Measurements from ENCODE around the gene PTAFR. TPM values are rescaled to one million over a fixed set of nuclear protein-coding genes. Genes with fewer than 3 reads are reported as not detected.

Gene PTAFR
- total RNA-seq, 6 experiments from 2014 or later = 0.90 to 5.2 (median 1.9) TPM

- intact Hi-C loops (cut with DNase I) = no loop called here
- Histone ChIP-seq H3K36me3 (no peaks in the 10 kb centered on the region), H3K27me3 (no peaks in the 10 kb centered on the region), H3K9me3 (no peaks in the 10 kb centered on the region), H3K4me1 (peaks cover 0 to 3% (median 0%) of the 10 kb centered on the region in 4 donors), H3K4me3 (no peak overlapping the region), H3K27ac (no peak overlapping the region)
- ATAC-seq (peak; percentile 35 to 62 (median 53)), DNase-seq (no peak)
- 56% methylated on average over 5 of the region's 7 CpGs for WGBS (ENCODE audit: insufficient coverage, low coverage, low lambda C conversion rate, missing lambda C conversion rate)
- TF ChIP-seq POLR2A (IDR thresholded peaks at IDR 0.05) = no peak
- no peak for TF ChIP-seq CTCF (IDR thresholded peaks at IDR 0.05)
These were observed 14.3 kb downstream of the PTAFR start for GRCh38 chr1:28162151-28162550.

- TF ChIP-seq CTCF (IDR thresholded peaks at IDR 0.05) (no peak), POLR2A (IDR thresholded peaks at IDR 0.05) (no peak)
- Histone ChIP-seq H3K36me3 (no peaks in the 10 kb centered on the region), H3K9me3 (no peaks in the 10 kb centered on the region), H3K4me1 (peaks cover 0 to 3% (median 0%) of the 10 kb centered on the region in 4 donors), H3K4me3 (no peak overlapping the region), H3K27ac (peak overlapping the region in 1 of 3 donors; percentile 29), H3K27me3 (no peaks in the 10 kb centered on the region)
- intact Hi-C loops (cut with DNase I) = no loop called here
- WGBS (ENCODE audit: insufficient coverage, low coverage, low lambda C conversion rate, missing lambda C conversion rate) = 77% methylated on average over 3 of the region's 3 CpGs
- ATAC-seq (peak in 3 of 4 donors; percentile 15 to 35 (median 18)), DNase-seq (no peak)
These were observed 14.7 kb downstream of the PTAFR start for GRCh38 chr1:28161751-28162150.

- Histone ChIP-seq H3K4me1 (peaks cover 0 to 3% (median 0%) of the 10 kb centered on the region in 4 donors), H3K9me3 (no peaks in the 10 kb centered on the region), H3K36me3 (no peaks in the 10 kb centered on the region), H3K27me3 (no peaks in the 10 kb centered on the region), H3K27ac (peak overlapping the region in 2 of 3 donors; percentile 40 to 43), H3K4me3 (no peak overlapping the region)
- ATAC-seq = peak; percentile 37 to 55 (median 50)
- 58% methylated on average over 3 of the region's 5 CpGs for WGBS (ENCODE audit: insufficient coverage, low coverage, low lambda C conversion rate, missing lambda C conversion rate)
- intact Hi-C loops (cut with DNase I) = no loop called here
- TF ChIP-seq CTCF (IDR thresholded peaks at IDR 0.05) = no peak
- TF ChIP-seq POLR2A (IDR thresholded peaks at IDR 0.05) = no peak
- DNase-seq = no peak
These were observed 15.7 kb downstream of the PTAFR start for GRCh38 chr1:28160782-28161266.

- no peaks in the 10 kb centered on the region for H3K9me3 ChIP-seq
- H3K27me3 ChIP-seq = no peaks in the 10 kb centered on the region
- H3K27ac ChIP-seq = no peak overlapping the region
- whole genome bisulfite sequencing (ENCODE audit: insufficient coverage, low coverage, low lambda C conversion rate, missing lambda C conversion rate) = 77% methylated on average over 4 of the region's 7 CpGs
- peaks cover 0 to 10% (median 0%) of the 10 kb centered on the region in 4 donors for H3K4me1 ChIP-seq
- intact Hi-C loops (cut with DNase I) = no loop called here
- ATAC-seq = peak in 1 of 4 donors; percentile 22
- DNase-seq = no peak
- TF ChIP-seq POLR2A (IDR thresholded peaks at IDR 0.05) = no peak
- no peak for TF ChIP-seq CTCF (IDR thresholded peaks at IDR 0.05)
- no peaks in the 10 kb centered on the region for H3K36me3 ChIP-seq
- H3K4me3 ChIP-seq = no peak overlapping the region
These were observed 16.8 kb downstream of the PTAFR start for GRCh38 chr1:28159680-28160079.

All from right lobe of liver (tissue), 6 donors.